H1 (cell line): ENCODE results near the gene CENATAC. TPM values are rescaled to one million over a fixed set of nuclear protein-coding genes. Genes with fewer than 3 reads are reported as not detected.

Experiments
- CTCF ChIA-PET: fragments of 300-600 bp; sonication (Branson Sonifier 250); formaldehyde crosslinking; loops from one replicate; lab custom pipeline; 2021; ENCODE audit not compliant: partially characterized antibody; lab: Charles Lee
- POLR2A ChIA-PET: fragments of 300-600 bp; sonication (Branson Sonifier 250); formaldehyde crosslinking; loops from one replicate; lab custom pipeline; 2021; ENCODE audit warnings: inconsistent platforms; ENCODE audit not compliant: partially characterized antibody; lab: Charles Lee
- DNase-seq, 2 experiments: peaks; one replicate each; pipeline versions ENCODE4 v3.0.0 to v3.0.0-alpha.2; 2010 to 2022; ENCODE audit warnings: low spot score in 2 of 2, low read depth in 1 of 2, mixed read lengths in 1 of 2
- FAIRE-seq: peaks from 2 replicates; lab custom pipeline; 2011; peaks lifted over from hg19 to GRCh38; lab: Jason Lieb, UNC
- H2AFZ ChIP-seq: 2 replicates; pipeline ENCODE4 v1.8.1; 2012; ENCODE audit warnings: low read length, inconsistent platforms
- H2AK5ac ChIP-seq: 2 replicates; pipeline ENCODE4 v1.6.1; 2013; ENCODE audit warnings: low read depth, low read length
- H2BK120ac ChIP-seq: replicated peaks from 2 replicates; pipeline ENCODE3; 2013; ENCODE audit warnings: low read depth, low read length, inconsistent platforms
- H2BK12ac ChIP-seq: 2 replicates; pipeline ENCODE4 v1.6.1; 2013; ENCODE audit warnings: low read depth, low read length
- H2BK15ac ChIP-seq: 2 replicates; pipeline ENCODE4 v1.6.1; 2013; ENCODE audit warnings: low read length
- H2BK20ac ChIP-seq: 2 replicates; pipeline ENCODE4 v1.6.1; 2013; ENCODE audit warnings: low read length
- H2BK5ac ChIP-seq: 2 replicates; pipeline ENCODE4 v1.6.1; 2013; ENCODE audit warnings: low read depth, low read length
- H3K14ac ChIP-seq: 2 replicates; pipeline ENCODE4 v1.6.1; 2013; ENCODE audit warnings: inconsistent platforms; ENCODE audit not compliant: insufficient read length
- H3K18ac ChIP-seq: 2 replicates; pipeline ENCODE4 v1.6.1; 2013; ENCODE audit warnings: low read length; ENCODE audit errors: extremely low read depth
- H3K23ac ChIP-seq: 2 replicates; pipeline ENCODE4 v1.6.1; 2013; ENCODE audit warnings: inconsistent platforms; ENCODE audit not compliant: insufficient read length
- H3K23me2 ChIP-seq: 2 replicates; pipeline ENCODE4 v1.6.1; 2013; ENCODE audit warnings: low read depth, low read length
- H3K27ac ChIP-seq: 2 replicates; pipeline ENCODE4 v1.6.1; 2011; ENCODE audit warnings: low read depth, low read length, inconsistent platforms
- H3K27me3 ChIP-seq, 4 experiments: replicated peaks in 1 of 4; 1 replicate in 1 of 4; 2 replicates in 3 of 4; pipeline versions ENCODE4 v1.6.1 to v1.8.1; 2011 to 2013; ENCODE audit warnings: low read length in 3 of 4, mild to moderate bottlenecking in 3 of 4, inconsistent platforms in 2 of 4, mixed read lengths in 2 of 4, moderate library complexity in 1 of 4; ENCODE audit not compliant: control insufficient read depth in 3 of 4, insufficient read depth in 3 of 4; ENCODE audit errors: extremely low read depth in 1 of 4
- H3K36me3 ChIP-seq, 4 experiments: 2 replicates each; pipeline versions ENCODE4 v1.6.1 to v1.8.1; 2011 to 2013; ENCODE audit warnings: mild to moderate bottlenecking in 4 of 4, low read length in 3 of 4, moderate library complexity in 2 of 4, control low read depth in 1 of 4, inconsistent platforms in 1 of 4; ENCODE audit not compliant: insufficient read depth in 4 of 4, control insufficient read depth in 2 of 4
- H3K4ac ChIP-seq: replicated peaks from 2 replicates; pipeline ENCODE3; 2013; ENCODE audit warnings: low read length, low read depth, mixed read lengths, inconsistent platforms; ENCODE audit not compliant: insufficient read length
- H3K4me1 ChIP-seq, 4 experiments: replicated peaks in 1 of 4; 1 replicate in 1 of 4; 2 replicates in 3 of 4; pipeline versions ENCODE4 v1.6.1 to v1.8.1; 2011 to 2013; ENCODE audit warnings: low read length in 3 of 4, inconsistent platforms in 2 of 4, mixed read lengths in 1 of 4; ENCODE audit not compliant: insufficient read depth in 4 of 4, control insufficient read depth in 3 of 4
- H3K4me2 ChIP-seq, 2 experiments: 2 replicates each; pipeline versions ENCODE4 v1.6.1 to v1.8.1; 2011 to 2013; ENCODE audit warnings: low read depth in 2 of 2, low read length in 2 of 2, control low read depth in 1 of 2, inconsistent platforms in 1 of 2, mild to moderate bottlenecking in 1 of 2; ENCODE audit not compliant: insufficient read depth in 1 of 2
- H3K4me3 ChIP-seq, 4 experiments: fragments of 200-600, 300-600 bp in 1 of 4; sonication (generic), shearing (Covaris generic), sonication (Bioruptor Twin) in 1 of 4; 2 replicates each; pipeline versions ENCODE4 v1.5.1 to v1.8.1; 2011 to 2016; ENCODE audit warnings: low read length in 4 of 4, low read depth in 3 of 4, control low read depth in 2 of 4, inconsistent platforms in 2 of 4, mild to moderate bottlenecking in 2 of 4, mixed read lengths in 1 of 4, moderate library complexity in 1 of 4; ENCODE audit not compliant: insufficient read depth in 2 of 4; ENCODE audit errors: extremely low read depth in 1 of 4
- H3K56ac ChIP-seq: replicated peaks from 2 replicates; pipeline ENCODE3; 2013; ENCODE audit warnings: low read depth, mild to moderate bottlenecking, mixed read lengths, low read length, inconsistent platforms; ENCODE audit not compliant: insufficient read length
- H3K79me1 ChIP-seq: 2 replicates; pipeline ENCODE4 v1.6.1; 2013; ENCODE audit warnings: low read depth, low read length, control low read depth
- H3K79me2 ChIP-seq, 2 experiments: 2 replicates each; pipeline versions ENCODE4 v1.6.1 to v1.8.1; 2012 to 2013; ENCODE audit warnings: low read length in 2 of 2, mild to moderate bottlenecking in 2 of 2, inconsistent platforms in 1 of 2; ENCODE audit not compliant: insufficient read depth in 2 of 2, control insufficient read depth in 1 of 2
- H3K9ac ChIP-seq, 4 experiments: replicated peaks in 1 of 4; 1 replicate in 1 of 4; 2 replicates in 3 of 4; pipeline versions ENCODE4 v1.6.1 to v1.8.1; 2011 to 2013; ENCODE audit warnings: low read depth in 3 of 4, low read length in 3 of 4, control low read depth in 2 of 4, mild to moderate bottlenecking in 2 of 4, moderate library complexity in 2 of 4, inconsistent platforms in 1 of 4; ENCODE audit errors: extremely low read depth in 1 of 4
- H3K9me3 ChIP-seq, 2 experiments: 2 replicates each; pipeline versions ENCODE4 v1.6.1 to v1.8.1; 2012 to 2013; ENCODE audit warnings: mild to moderate bottlenecking in 2 of 2, moderate library complexity in 2 of 2, control low read depth in 1 of 2, inconsistent platforms in 1 of 2, low read depth in 1 of 2, low read length in 1 of 2, mixed read lengths in 1 of 2; ENCODE audit not compliant: insufficient read depth in 2 of 2
- H4K20me1 ChIP-seq, 2 experiments: replicated peaks in 1 of 2; 2 replicates each; pipeline versions ENCODE3 to v1.8.1; 2011 to 2013; ENCODE audit warnings: inconsistent platforms in 2 of 2, low read length in 2 of 2, mild to moderate bottlenecking in 1 of 2; ENCODE audit not compliant: insufficient read depth in 2 of 2, control insufficient read depth in 1 of 2
- H4K5ac ChIP-seq: 2 replicates; pipeline ENCODE4 v1.6.1; 2013; ENCODE audit warnings: low read length, low read depth, mixed read lengths, inconsistent platforms; ENCODE audit not compliant: insufficient read length
- H4K8ac ChIP-seq: 2 replicates; pipeline ENCODE4 v1.8.0; 2013; ENCODE audit warnings: mild to moderate bottlenecking, moderate library complexity, low read length, inconsistent platforms; ENCODE audit not compliant: insufficient read depth; ENCODE audit errors: extremely low read depth
- H4K91ac ChIP-seq: replicated peaks from 2 replicates; pipeline ENCODE3; 2013; ENCODE audit warnings: low read length, mixed read lengths, inconsistent platforms; ENCODE audit not compliant: insufficient read length
- CBX5 ChIP-seq: fragments of 300-800, 300-1000 bp; sonication (generic); IDR thresholded peaks from 2 replicates; pipeline ENCODE4 v1.7.1; 2016; ENCODE audit warnings: antibody characterized with exemption, low read length, low read depth
- CTBP2 ChIP-seq: IDR thresholded peaks from 2 replicates; pipeline ENCODE4 v1.7.0; 2011; ENCODE audit warnings: borderline replicate concordance, mild to moderate bottlenecking, moderate library complexity, mixed read lengths, low read length; ENCODE audit not compliant: insufficient read depth, insufficient read length
- GTF2F1 ChIP-seq: IDR thresholded peaks from 2 replicates; pipeline ENCODE4 v1.6.1; 2012; ENCODE audit warnings: low read depth, low read length, improper control_type of control experiment, borderline replicate concordance
- HDAC2 ChIP-seq, 2 experiments: fragments of 300-600 bp in 1 of 2; sonication (generic) in 1 of 2; IDR thresholded peaks; 2 replicates each; pipeline ENCODE4 v1.6.1; 2011 to 2012; ENCODE audit warnings: low read depth in 2 of 2, low read length in 2 of 2, mild to moderate bottlenecking in 2 of 2, moderate library complexity in 2 of 2, borderline replicate concordance in 1 of 2, inconsistent platforms in 1 of 2
- PHF8 ChIP-seq: fragments of 200-600 bp; sonication (generic); conservative IDR thresholded peaks from 2 replicates; pipeline ENCODE4 v1.7.1; 2012; ENCODE audit warnings: low read depth, mild to moderate bottlenecking, inconsistent platforms, low read length, moderate library complexity
- RBBP5 ChIP-seq: IDR thresholded peaks from 2 replicates; pipeline ENCODE4 v1.7.1; 2012; ENCODE audit warnings: low read depth, mild to moderate bottlenecking, inconsistent platforms, low read length, moderate library complexity, borderline replicate concordance
- SAP30 ChIP-seq: fragments of 300-600 bp; sonication (generic); IDR thresholded peaks from 2 replicates; pipeline ENCODE4 v1.7.1; 2012; ENCODE audit warnings: low read length, moderate library complexity, mild to moderate bottlenecking, inconsistent platforms; ENCODE audit not compliant: insufficient read depth, insufficient replicate concordance
- SIN3A ChIP-seq, 2 experiments: IDR thresholded peaks in 1 of 2; conservative IDR thresholded peaks in 1 of 2; 2 replicates each; pipeline ENCODE4 v1.6.1; 2011 to 2012; ENCODE audit warnings: low read length in 2 of 2, improper control_type of control experiment in 1 of 2, low read depth in 1 of 2, mild to moderate bottlenecking in 1 of 2
- TAF7 ChIP-seq: optimal IDR thresholded peaks from 2 replicates; pipeline ENCODE3; 2011; ENCODE audit warnings: low read depth, mild to moderate bottlenecking, inconsistent platforms, low read length, moderate library complexity, borderline replicate concordance
- WGBS, 2 experiments: shearing (Covaris generic) in 1 of 2; methylation state at CpG; one replicate each; pipeline versions ENCODE4 v1.1.6 to v1.1.7; 2013 to 2015; ENCODE audit warnings: low lambda C conversion rate in 2 of 2, mixed read lengths in 2 of 2, inconsistent platforms in 1 of 2, low coverage in 1 of 2, missing lambda C conversion rate in 1 of 2; ENCODE audit not compliant: insufficient replicate concordance in 2 of 2, insufficient coverage in 1 of 2, insufficient read length in 1 of 2; ENCODE audit errors: extremely low coverage in 1 of 2, missing lambda C conversion rate in 1 of 2; 5-methylcytosine and 5-hydroxymethylcytosine counted together
- polyA plus RNA-seq, 7 experiments: library from polyadenylated mRNA; depleted of rRNA in 3 of 7; stranded (reverse) in 5 of 7; unstranded in 2 of 7; fragments of >200 nt in 5 of 7; fragments of 200-250 nt in 2 of 7; gene quantifications; 1 replicate in 5 of 7; 2 replicates in 1 of 7; 4 replicates in 1 of 7; pipeline versions ENCODE4 v1.2.1 to v1.2.3, GENCODE V29; 2011 to 2013; ENCODE audit warnings: missing spikeins in 2 of 7, mixed read lengths in 2 of 7
- total RNA-seq: library from RNA; stranded (reverse); fragmentation: NEBNext Ultra II Directional; extraction: Animal tissue kit (Norgen Biotek cat#: 25700); gene quantifications from 2 replicates; pipeline ENCODE4 v1.2.1, GENCODE V29; 2021

Gene CENATAC
- total and polyA plus RNA-seq, 2 of the 8 experiments (the other 6 are each of a cell fraction or from before 2014, with no cell fraction given), result 22.7 to 36.4 TPM

DNA sequence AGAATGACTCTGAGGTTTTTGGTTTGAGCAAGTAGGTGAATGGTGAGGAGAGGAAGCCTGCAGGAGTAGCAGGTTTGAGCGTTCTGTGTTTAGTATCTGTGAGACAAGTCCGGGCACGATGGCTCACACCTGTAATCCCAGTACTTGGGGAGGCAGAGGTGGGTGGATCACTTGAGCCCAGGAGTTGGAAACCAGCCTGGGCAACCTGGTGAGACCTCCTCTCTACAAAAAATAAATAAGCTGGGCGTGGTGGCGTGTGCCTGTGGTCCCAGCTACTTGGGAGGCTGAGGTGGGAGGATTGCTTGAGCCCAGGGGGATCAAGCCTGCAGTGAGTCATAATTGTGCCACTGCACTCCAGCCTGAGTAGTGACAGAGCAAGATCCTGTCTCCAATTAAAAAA is 9.7 kb upstream of the CENATAC start:
- no peaks in the 10 kb centered on the region for H3K27me3 ChIP-seq
- H3K79me1 ChIP-seq, result no peaks in the 10 kb centered on the region
- H4K91ac ChIP-seq, result no peak overlapping the region
- H2BK120ac ChIP-seq, result no peak overlapping the region
- 65% methylated on average over 5 of the region's 5 CpGs; no CpG with 5 or more reads in 1 of the 2 experiments for WGBS, 2 experiments
- H2BK20ac ChIP-seq, result no peak overlapping the region
- no peaks in the 10 kb centered on the region; a peak in 1 of 4 replicates for H3K9me3 ChIP-seq
- H3K9ac ChIP-seq, result no peak overlapping the region
- H3K23ac ChIP-seq, result no peak overlapping the region
- no peaks in the 10 kb centered on the region for H4K20me1 ChIP-seq
- no peak overlapping the region for H2BK12ac ChIP-seq
- H2BK15ac ChIP-seq, result no peak overlapping the region
- no peaks in the 10 kb centered on the region for H3K4me1 ChIP-seq
- no peak overlapping the region for H3K27ac ChIP-seq
- TF ChIP-seq PHF8 (no peak), CBX5 (no peak), HDAC2 (IDR thresholded peaks at IDR 0.05; ENCODE audit: borderline replicate concordance in 1 of 2, low read depth in 2 of 2, low read length in 2 of 2) (no peak), GTF2F1 (no peak), SAP30 (no peak), RBBP5 (no peak), TAF7 (no peak), CTBP2 (no peak), SIN3A (conservative IDR thresholded peaks at IDR 0.05 in 1 of 2, IDR thresholded peaks at IDR 0.05 in 1 of 2; ENCODE audit: low read depth in 1 of 2, low read length in 2 of 2) (no peak)
- no peak overlapping the region for H3K56ac ChIP-seq
- no peak overlapping the region for H2AFZ ChIP-seq
- no peaks in the 10 kb centered on the region for H3K79me2 ChIP-seq
- H3K14ac ChIP-seq, result no peak overlapping the region
- H3K4me3 ChIP-seq, result no peak overlapping the region
- no peak overlapping the region for H4K5ac ChIP-seq
- no peak overlapping the region for H2BK5ac ChIP-seq
- H3K4me2 ChIP-seq, result no peak overlapping the region
- ChIA-PET CTCF (no interaction called here), POLR2A (interaction anchor here (0.7 to 2.2 kb wide), 3 partner anchors 8 to 106 kb away, joined by 3 to 12 read pairs (median 3); no protein-coding TSS in a partner anchor)
- peaks cover 0 to 10% (median 0%) of the 10 kb centered on the region in 4 experiments; a peak in 2 of 8 replicates for H3K36me3 ChIP-seq
- H4K8ac ChIP-seq, result no peak overlapping the region
- DNase-seq (no peak), FAIRE-seq (no peak)
- no peak overlapping the region for H3K18ac ChIP-seq
- H3K4ac ChIP-seq, result no peak overlapping the region
- no peaks in the 10 kb centered on the region for H3K23me2 ChIP-seq
- no peak overlapping the region for H2AK5ac ChIP-seq
